ENCODE measurements around the gene KREMEN1. TPM values are rescaled to one million over a fixed set of nuclear protein-coding genes. Genes with fewer than 3 reads are reported as not detected.
"Not testable (repeated sequence)": the region's sequence is repeated elsewhere in the genome, so short reads cannot be mapped to it uniquely, and the experiment has no call there.

The KREMEN1 gene
- total and polyA plus RNA-seq, 4 experiments from 2014 or later: not detected

DNA sequence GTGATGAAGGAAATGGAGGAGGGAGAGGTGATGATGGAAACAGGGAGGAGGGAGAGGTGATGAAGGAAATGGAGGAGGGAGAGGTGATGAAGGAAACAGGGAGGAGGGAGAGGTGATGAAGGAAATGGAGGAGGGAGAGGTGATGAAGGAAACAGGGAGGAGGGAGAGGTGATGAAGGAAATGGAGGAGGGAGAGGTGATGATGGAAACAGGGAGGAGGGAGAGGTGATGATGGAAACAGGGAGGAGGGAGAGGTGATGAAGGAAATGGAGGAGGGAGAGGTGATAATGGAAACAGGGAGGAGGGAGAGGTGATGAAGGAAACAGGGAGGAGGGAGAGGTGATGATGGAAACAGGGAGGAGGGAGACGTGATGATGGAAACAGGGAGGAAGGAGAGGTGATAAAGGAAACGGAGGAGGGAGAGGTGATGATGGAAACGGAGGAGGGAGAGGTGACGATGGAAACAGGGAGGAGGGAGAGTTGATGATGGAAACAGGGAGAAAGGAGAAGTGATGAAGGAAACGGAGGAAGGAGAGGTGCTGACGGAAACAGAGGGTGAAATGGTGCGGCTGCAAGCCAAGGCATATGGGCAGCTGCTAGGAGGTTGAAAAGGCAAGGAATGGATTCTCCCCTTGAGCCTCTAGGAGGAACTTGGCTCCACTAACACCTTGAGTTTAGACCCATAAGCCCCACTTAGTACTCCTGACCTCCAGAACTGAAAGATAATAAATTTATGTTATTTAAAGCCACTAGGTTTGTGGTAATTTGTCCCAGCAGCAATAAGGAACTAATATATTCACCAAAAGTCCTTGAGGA lies 47.5 kb downstream of the KREMEN1 start:
- H3K27ac ChIP-seq (ENCODE audit: low read depth, low read length); H3K4me1 Mint-ChIP-seq; H3K27me3 ChIP-seq (ENCODE audit: insufficient read depth, low read length); POLR2A ChIA-PET (ENCODE audit: partially characterized antibody); H3K4me3 ChIP-seq (ENCODE audit: low read length in 2 of 2); H3K4me3 Mint-ChIP-seq; H3K4me1 ChIP-seq (ENCODE audit: insufficient read depth, low read length); intact Hi-C loops (cut with micrococcal nuclease); H3K36me3 Mint-ChIP-seq; H3K9me3 ChIP-seq (ENCODE audit: control insufficient read depth in 1 of 2, low read length in 2 of 2); CTCF ChIA-PET (ENCODE audit: partially characterized antibody); H3K36me3 ChIP-seq (ENCODE audit: insufficient read depth, low read length): not testable (repeated sequence)
- peaks cover 13 to 24% of the 10 kb centered on the region in 2 donors for H3K27me3 Mint-ChIP-seq
- H3K27ac Mint-ChIP-seq: peak overlapping the region in 1 of 7 donors; percentile 70
- peak in 1 of 5 donors; percentile 4 for DNase-seq
- H3K9me3 Mint-ChIP-seq: peaks cover 0 to 11% (median 3%) of the 10 kb centered on the region in 8 donors

GRCh38 chr22:29121124-29121523 lies 48.3 kb downstream of the KREMEN1 start:
- no peaks in the 10 kb centered on the region for H3K27me3 ChIP-seq (ENCODE audit: insufficient read depth, low read length)
- H3K27ac Mint-ChIP-seq: no peak overlapping the region
- ChIA-PET CTCF (ENCODE audit: partially characterized antibody) (no interaction called here), POLR2A (ENCODE audit: partially characterized antibody) (no interaction called here)
- intact Hi-C loops (cut with micrococcal nuclease): no loop called here
- no peaks in the 10 kb centered on the region for H3K9me3 ChIP-seq (ENCODE audit: control insufficient read depth in 1 of 2, low read length in 2 of 2)
- H3K36me3 ChIP-seq (ENCODE audit: insufficient read depth, low read length): no peaks in the 10 kb centered on the region
- DNase-seq: peak in 1 of 5 donors; percentile 4
- H3K4me1 Mint-ChIP-seq: peaks cover 0 to 2% (median 0%) of the 10 kb centered on the region in 4 donors
- no peak overlapping the region for H3K4me3 ChIP-seq (ENCODE audit: low read length in 2 of 2)
- peaks cover 13 to 18% of the 10 kb centered on the region in 2 donors for H3K27me3 Mint-ChIP-seq
- no peaks in the 10 kb centered on the region for H3K4me1 ChIP-seq (ENCODE audit: insufficient read depth, low read length)
- H3K36me3 Mint-ChIP-seq: peaks cover 0 to 4% of the 10 kb centered on the region in 2 donors
- H3K27ac ChIP-seq (ENCODE audit: low read depth, low read length): no peak overlapping the region
- peaks cover 0 to 11% (median 3%) of the 10 kb centered on the region in 8 donors for H3K9me3 Mint-ChIP-seq
- H3K4me3 Mint-ChIP-seq: no peak overlapping the region

GRCh38 chr22:29122041-29122440 lies 49.2 kb downstream of the KREMEN1 start:
- peak in 1 of 5 donors; percentile 7 for DNase-seq
- POLR2A ChIA-PET (ENCODE audit: partially characterized antibody): no interaction called here
- Mint-ChIP-seq H3K4me1 (peaks cover 0 to 2% (median 0%) of the 10 kb centered on the region in 4 donors), H3K27me3 (peaks cover 10 to 15% of the 10 kb centered on the region in 2 donors), H3K4me3 (no peak overlapping the region), H3K27ac (no peak overlapping the region), H3K36me3 (peaks cover 0 to 4% of the 10 kb centered on the region in 2 donors), H3K9me3 (peaks cover 0 to 11% (median 3%) of the 10 kb centered on the region in 8 donors)
- Histone ChIP-seq H3K9me3 (ENCODE audit: control insufficient read depth in 1 of 2, low read length in 2 of 2) (no peaks in the 10 kb centered on the region), H3K4me3 (ENCODE audit: low read length in 2 of 2) (no peak overlapping the region), H3K27ac (ENCODE audit: low read depth, low read length) (no peak overlapping the region), H3K4me1 (ENCODE audit: insufficient read depth, low read length) (no peaks in the 10 kb centered on the region), H3K36me3 (ENCODE audit: insufficient read depth, low read length) (no peaks in the 10 kb centered on the region), H3K27me3 (ENCODE audit: insufficient read depth, low read length) (no peaks in the 10 kb centered on the region)
- CTCF ChIA-PET (ENCODE audit: partially characterized antibody): no interaction called here
- intact Hi-C loops (cut with micrococcal nuclease): no loop called here

DNA sequence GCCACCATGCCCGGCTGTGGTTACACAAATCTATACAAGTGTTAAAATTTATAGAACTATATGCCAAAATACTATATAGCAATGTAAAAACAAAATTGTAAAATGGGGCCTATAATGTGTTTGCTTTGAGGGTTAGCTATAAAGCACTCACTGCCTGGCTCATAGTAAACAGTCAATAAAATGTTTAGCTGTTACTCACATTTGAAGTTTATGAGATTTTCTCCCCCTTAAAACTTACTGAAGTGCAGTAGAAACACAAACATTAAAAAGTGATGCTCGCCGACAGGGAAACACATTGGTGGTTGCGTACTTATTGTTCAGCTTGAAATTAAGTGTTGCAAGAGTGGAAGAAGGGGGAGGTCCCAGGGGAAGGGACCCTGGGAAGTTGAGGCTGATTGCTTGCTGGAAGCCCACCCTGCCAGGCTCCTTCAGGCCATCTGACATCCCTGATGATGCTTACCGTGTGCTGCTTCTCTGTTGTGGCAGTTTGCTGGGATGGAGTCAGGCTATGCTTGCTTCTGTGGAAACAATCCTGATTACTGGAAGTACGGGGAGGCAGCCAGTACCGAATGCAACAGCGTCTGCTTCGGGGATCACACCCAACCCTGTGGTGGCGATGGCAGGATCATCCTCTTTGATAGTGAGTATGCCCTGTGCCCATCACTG lies 52.1 kb downstream of the KREMEN1 start:
- Histone ChIP-seq H3K4me3 (ENCODE audit: low read length in 2 of 2) (no peak overlapping the region), H3K36me3 (ENCODE audit: insufficient read depth, low read length) (no peaks in the 10 kb centered on the region), H3K9me3 (ENCODE audit: control insufficient read depth in 1 of 2, low read length in 2 of 2) (no peaks in the 10 kb centered on the region), H3K4me1 (ENCODE audit: insufficient read depth, low read length) (no peaks in the 10 kb centered on the region), H3K27me3 (ENCODE audit: insufficient read depth, low read length) (no peaks in the 10 kb centered on the region), H3K27ac (ENCODE audit: low read depth, low read length) (no peak overlapping the region)
- Mint-ChIP-seq H3K36me3 (peaks cover 0 to under 1% of the 10 kb centered on the region in 2 donors), H3K9me3 (peaks cover 0 to 1% (median under 1%) of the 10 kb centered on the region in 8 donors), H3K27ac (peak overlapping the region in 1 of 7 donors; percentile 48), H3K4me3 (no peak overlapping the region), H3K4me1 (no peaks in the 10 kb centered on the region), H3K27me3 (peaks cover 0 to 2% of the 10 kb centered on the region in 2 donors)
- no peak for DNase-seq
- ChIA-PET CTCF (ENCODE audit: partially characterized antibody) (no interaction called here), POLR2A (ENCODE audit: partially characterized antibody) (no interaction called here)
- intact Hi-C loops (cut with micrococcal nuclease): no loop called here

DNA sequence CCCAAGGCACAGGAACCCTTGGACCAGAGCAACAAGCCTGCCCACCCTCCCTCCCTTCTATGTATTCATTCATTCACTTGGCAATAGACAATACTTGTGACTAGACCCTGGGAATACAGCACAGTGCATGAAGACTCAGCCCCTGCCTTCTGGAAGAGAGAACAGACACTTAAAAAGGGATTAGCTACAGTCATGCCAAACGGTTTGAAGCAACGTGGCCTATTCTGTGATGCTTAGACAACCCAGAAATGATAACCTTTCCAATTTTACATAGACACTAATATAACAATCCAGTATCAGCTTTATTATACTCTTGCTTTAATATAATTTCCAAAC lies 52.6 kb downstream of the KREMEN1 start:
- no peak overlapping the region for H3K4me3 Mint-ChIP-seq
- Histone ChIP-seq H3K4me1 (ENCODE audit: insufficient read depth, low read length) (no peaks in the 10 kb centered on the region), H3K27me3 (ENCODE audit: insufficient read depth, low read length) (no peaks in the 10 kb centered on the region), H3K27ac (ENCODE audit: low read depth, low read length) (no peak overlapping the region), H3K9me3 (ENCODE audit: control insufficient read depth in 1 of 2, low read length in 2 of 2) (no peaks in the 10 kb centered on the region), H3K4me3 (ENCODE audit: low read length in 2 of 2) (no peak overlapping the region), H3K36me3 (ENCODE audit: insufficient read depth, low read length) (no peaks in the 10 kb centered on the region)
- CTCF ChIA-PET (ENCODE audit: partially characterized antibody): no interaction called here
- H3K4me1 Mint-ChIP-seq: no peaks in the 10 kb centered on the region
- no peak for DNase-seq
- H3K27me3 Mint-ChIP-seq: peaks cover 0 to 1% of the 10 kb centered on the region in 2 donors
- peak overlapping the region in 1 of 7 donors; percentile 48 for H3K27ac Mint-ChIP-seq
- POLR2A ChIA-PET (ENCODE audit: partially characterized antibody): no interaction called here
- intact Hi-C loops (cut with micrococcal nuclease): no loop called here
- H3K9me3 Mint-ChIP-seq: no peaks in the 10 kb centered on the region
- no peaks in the 10 kb centered on the region for H3K36me3 Mint-ChIP-seq

GRCh38 chr22:29125844-29126243 lies 53.0 kb downstream of the KREMEN1 start:
- Mint-ChIP-seq H3K27me3 (no peaks in the 10 kb centered on the region), H3K4me3 (no peak overlapping the region)
- CTCF ChIA-PET (ENCODE audit: partially characterized antibody): no interaction called here

DNA sequence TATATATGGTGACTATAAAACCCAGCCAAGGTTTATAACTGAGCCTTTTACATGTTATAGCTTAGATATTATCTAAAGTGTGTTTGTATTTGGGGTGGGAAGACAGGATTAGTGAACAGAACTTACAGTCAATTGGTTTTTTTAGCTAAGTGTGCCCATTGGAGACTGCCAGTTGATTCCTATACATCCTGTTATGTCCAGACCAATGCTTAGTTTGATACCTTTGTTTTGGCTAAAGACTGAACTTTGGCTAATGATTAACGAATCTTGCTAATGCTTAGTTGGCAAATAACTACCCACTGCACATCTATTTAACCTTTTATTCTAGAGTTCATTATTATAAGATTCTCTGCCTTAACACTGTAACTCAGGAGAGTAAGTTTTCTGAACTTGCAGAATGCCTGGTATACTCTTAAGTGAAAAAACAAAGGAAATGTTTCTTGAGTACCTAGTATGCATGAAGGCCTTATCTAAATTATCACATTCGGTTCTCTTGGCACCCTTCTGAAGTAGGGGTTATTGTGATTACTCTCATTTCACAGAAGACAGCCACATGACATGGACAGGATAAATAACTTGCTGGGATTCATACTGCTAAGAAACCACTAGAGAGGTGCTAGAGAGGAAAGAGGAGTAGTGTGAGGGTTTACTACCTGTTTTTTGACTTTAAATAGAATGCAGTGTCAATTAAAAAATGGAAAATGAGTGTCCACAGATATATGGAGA lies 54.0 kb downstream of the KREMEN1 start:
- H3K4me1 Mint-ChIP-seq: no peaks in the 10 kb centered on the region
- ChIA-PET CTCF (ENCODE audit: partially characterized antibody) (no interaction called here), POLR2A (ENCODE audit: partially characterized antibody) (no interaction called here)
- Histone ChIP-seq H3K27ac (ENCODE audit: low read depth, low read length) (no peak overlapping the region), H3K4me3 (ENCODE audit: low read length in 2 of 2) (no peak overlapping the region), H3K36me3 (ENCODE audit: insufficient read depth, low read length) (no peaks in the 10 kb centered on the region), H3K4me1 (ENCODE audit: insufficient read depth, low read length) (no peaks in the 10 kb centered on the region), H3K9me3 (ENCODE audit: control insufficient read depth in 1 of 2, low read length in 2 of 2) (no peaks in the 10 kb centered on the region), H3K27me3 (ENCODE audit: insufficient read depth, low read length) (no peaks in the 10 kb centered on the region)
- no peak overlapping the region for H3K27ac Mint-ChIP-seq
- no peak for DNase-seq
- intact Hi-C loops (cut with micrococcal nuclease): no loop called here
- no peaks in the 10 kb centered on the region for H3K27me3 Mint-ChIP-seq
- no peaks in the 10 kb centered on the region for H3K9me3 Mint-ChIP-seq
- no peaks in the 10 kb centered on the region for H3K36me3 Mint-ChIP-seq
- H3K4me3 Mint-ChIP-seq: no peak overlapping the region

More at GRCh38 chr22:29125844-29126243, 53.0 kb downstream of the KREMEN1 start:
- Histone ChIP-seq H3K27ac (ENCODE audit: low read depth, low read length) (no peak overlapping the region), H3K4me3 (ENCODE audit: low read length in 2 of 2) (no peak overlapping the region), H3K9me3 (ENCODE audit: control insufficient read depth in 1 of 2, low read length in 2 of 2) (no peaks in the 10 kb centered on the region), H3K36me3 (ENCODE audit: insufficient read depth, low read length) (no peaks in the 10 kb centered on the region), H3K4me1 (ENCODE audit: insufficient read depth, low read length) (no peaks in the 10 kb centered on the region), H3K27me3 (ENCODE audit: insufficient read depth, low read length) (no peaks in the 10 kb centered on the region)
- no peak overlapping the region for H3K27ac Mint-ChIP-seq
- no peak for DNase-seq
- no peaks in the 10 kb centered on the region for H3K36me3 Mint-ChIP-seq
- intact Hi-C loops (cut with micrococcal nuclease): no loop called here
- POLR2A ChIA-PET (ENCODE audit: partially characterized antibody): no interaction called here
- no peaks in the 10 kb centered on the region for H3K9me3 Mint-ChIP-seq
- H3K4me1 Mint-ChIP-seq: no peaks in the 10 kb centered on the region
